Subcutaneous adipose tissue (tissue), 4 donors: ENCODE measurements around the gene NFATC1. TPM values are rescaled to one million over a fixed set of nuclear protein-coding genes. Genes with fewer than 3 reads are reported as not detected.

Source experiments
- total RNA-seq, 4 donors: library from RNA; depleted of rRNA; stranded (reverse); fragments of >200 nt; gene quantifications; one replicate each; pipeline ENCODE4 v1.1.0, GENCODE V29; 2016
- TF ChIP-seq, protein P1 (sequence below): fragments of 450-650 bp; IDR thresholded peaks from one replicate; pipeline ENCODE4 v1.5.1; 2016; ENCODE audit warnings: low read depth, mild to moderate bottlenecking, control low read depth, antibody characterized with exemption, moderate library complexity

The NFATC1 gene
- total RNA-seq, 4 donors from 2014 or later, result 9.8 to 17.2 (median 11.5) TPM

DNA sequence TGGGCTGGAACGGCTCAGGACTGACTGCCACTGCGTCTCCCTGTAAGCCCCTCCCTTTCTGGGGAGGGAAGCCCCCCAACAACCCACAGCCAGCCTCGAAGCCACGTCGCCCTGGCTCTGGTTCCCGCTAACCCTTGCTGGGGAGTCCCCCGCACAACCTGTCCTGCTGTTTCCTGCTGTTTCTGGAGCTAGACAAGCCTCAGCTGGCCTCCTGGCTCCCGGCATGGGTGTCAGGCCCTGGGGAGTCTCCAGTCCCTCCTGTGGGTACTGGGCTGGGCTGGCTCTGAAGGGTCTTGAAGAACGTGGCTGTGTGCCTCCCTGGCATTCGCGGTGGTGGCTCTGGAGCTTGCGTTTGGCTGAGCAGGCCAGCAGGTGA is 20.9 kb downstream of the NFATC1 start:
- TF ChIP-seq, protein P1, sequence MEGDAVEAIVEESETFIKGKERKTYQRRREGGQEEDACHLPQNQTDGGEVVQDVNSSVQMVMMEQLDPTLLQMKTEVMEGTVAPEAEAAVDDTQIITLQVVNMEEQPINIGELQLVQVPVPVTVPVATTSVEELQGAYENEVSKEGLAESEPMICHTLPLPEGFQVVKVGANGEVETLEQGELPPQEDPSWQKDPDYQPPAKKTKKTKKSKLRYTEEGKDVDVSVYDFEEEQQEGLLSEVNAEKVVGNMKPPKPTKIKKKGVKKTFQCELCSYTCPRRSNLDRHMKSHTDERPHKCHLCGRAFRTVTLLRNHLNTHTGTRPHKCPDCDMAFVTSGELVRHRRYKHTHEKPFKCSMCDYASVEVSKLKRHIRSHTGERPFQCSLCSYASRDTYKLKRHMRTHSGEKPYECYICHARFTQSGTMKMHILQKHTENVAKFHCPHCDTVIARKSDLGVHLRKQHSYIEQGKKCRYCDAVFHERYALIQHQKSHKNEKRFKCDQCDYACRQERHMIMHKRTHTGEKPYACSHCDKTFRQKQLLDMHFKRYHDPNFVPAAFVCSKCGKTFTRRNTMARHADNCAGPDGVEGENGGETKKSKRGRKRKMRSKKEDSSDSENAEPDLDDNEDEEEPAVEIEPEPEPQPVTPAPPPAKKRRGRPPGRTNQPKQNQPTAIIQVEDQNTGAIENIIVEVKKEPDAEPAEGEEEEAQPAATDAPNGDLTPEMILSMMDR, result no peak

- TF ChIP-seq, protein P1, result no peak
Observed at GRCh38 chr18:79418236-79418635, 22.5 kb downstream of the NFATC1 start.

GRCh38 chr18:79418642-79419041 is 22.9 kb downstream of the NFATC1 start:
- TF ChIP-seq, protein P1, result no peak

- TF ChIP-seq, protein P1, result no peak
Observed at GRCh38 chr18:79420033-79420745, 24.5 kb downstream of the NFATC1 start.

GRCh38 chr18:79421275-79421857 is 25.6 kb downstream of the NFATC1 start:
- TF ChIP-seq, protein P1, result no peak

DNA sequence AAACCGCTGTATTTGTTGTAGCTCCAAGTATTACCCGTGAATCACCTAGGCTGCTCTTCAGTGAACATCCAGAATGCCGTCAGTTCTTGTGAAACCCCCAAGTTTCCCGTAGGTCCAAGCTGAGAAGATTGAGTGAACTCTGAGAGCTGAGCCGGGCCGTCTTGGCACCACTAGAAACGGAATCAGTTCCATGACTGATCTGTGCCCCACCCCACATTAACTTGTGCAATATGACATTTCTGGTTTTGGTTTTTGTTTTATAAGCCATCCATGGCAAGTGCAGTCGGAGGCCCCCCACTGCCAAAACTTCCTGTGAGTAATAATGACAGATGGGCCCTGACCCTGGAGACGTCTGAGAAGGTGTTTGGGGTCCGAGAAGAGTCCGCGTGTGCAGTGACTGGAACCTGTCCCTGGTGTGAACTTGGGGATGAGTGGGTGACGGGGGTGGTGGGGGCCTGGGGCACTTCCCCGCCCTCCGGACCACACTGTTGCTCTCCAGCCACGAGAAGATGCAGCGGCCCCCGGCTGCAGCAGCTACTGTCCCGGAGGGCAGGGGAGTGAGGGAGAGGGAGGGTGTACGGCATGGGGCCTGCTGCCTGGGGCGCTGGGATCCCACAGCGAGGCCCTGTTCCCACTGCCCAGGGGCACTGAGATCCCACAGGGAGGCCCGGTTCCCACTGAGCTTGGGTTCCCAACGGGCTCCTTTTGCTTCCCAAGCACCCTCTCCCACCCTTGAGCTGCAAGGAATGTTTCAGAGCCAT is 26.5 kb downstream of the NFATC1 start:
- TF ChIP-seq, protein P1, result no peak

GRCh38 chr18:79422783-79423165 is 27.0 kb downstream of the NFATC1 start:
- TF ChIP-seq, protein P1, result no peak
